Fibroblast of lung (primary cell): ENCODE data around the gene CALU. TPM values are rescaled to one million over a fixed set of nuclear protein-coding genes. Genes with fewer than 3 reads are reported as not detected.

ENCODE experiments used
- DNase-seq, 2 donors: peaks; one replicate each; pipeline versions ENCODE4 v3.0.0 to v3.0.0-alpha.2; 2010; ENCODE audit warnings: low read depth in 2 of 2
- H2AFZ ChIP-seq: 2 replicates; pipeline ENCODE4 v1.5.1; 2012; ENCODE audit warnings: low read length, control low read depth, inconsistent platforms
- H3K27ac ChIP-seq: 2 replicates; pipeline ENCODE4 v1.5.1; 2011; ENCODE audit warnings: low read length, control low read depth; ENCODE audit not compliant: insufficient read depth
- H3K27me3 ChIP-seq: 2 replicates; pipeline ENCODE4 v1.5.1; 2011; ENCODE audit warnings: mild to moderate bottlenecking, low read length; ENCODE audit not compliant: control insufficient read depth, insufficient read depth
- H3K36me3 ChIP-seq: 2 replicates; pipeline ENCODE4 v1.5.1; 2011; ENCODE audit warnings: low read length; ENCODE audit not compliant: control insufficient read depth, insufficient read depth
- H3K4me1 ChIP-seq: 2 replicates; pipeline ENCODE4 v1.5.1; 2011; ENCODE audit warnings: low read length; ENCODE audit not compliant: control insufficient read depth, insufficient read depth; ENCODE audit errors: extremely low read depth
- H3K4me2 ChIP-seq: 2 replicates; pipeline ENCODE4 v1.5.1; 2011; ENCODE audit warnings: low read length, control low read depth; ENCODE audit not compliant: insufficient read depth; ENCODE audit errors: extremely low read depth
- H3K4me3 ChIP-seq, 4 experiments: fragments of 200-600 bp in 1 of 4; sonication (generic) in 1 of 4; replicated peaks in 1 of 4; 2 replicates each; pipeline ENCODE4 v1.5.1; 2011 to 2016; ENCODE audit warnings: low read length in 4 of 4, low read depth in 3 of 4, mild to moderate bottlenecking in 3 of 4, control low read depth in 2 of 4, inconsistent platforms in 1 of 4, mixed read lengths in 1 of 4; ENCODE audit not compliant: insufficient read depth in 1 of 4; ENCODE audit errors: control extremely low read depth in 1 of 4
- H3K79me2 ChIP-seq: 2 replicates; pipeline ENCODE4 v1.5.1; 2012; ENCODE audit warnings: mild to moderate bottlenecking, low read length, inconsistent platforms; ENCODE audit not compliant: control insufficient read depth, insufficient read depth
- H3K9ac ChIP-seq: 2 replicates; pipeline ENCODE4 v1.5.1; 2011; ENCODE audit warnings: mild to moderate bottlenecking, low read length, control low read depth; ENCODE audit not compliant: insufficient read depth
- H3K9me3 ChIP-seq: 2 replicates; pipeline ENCODE4 v1.5.1; 2012; ENCODE audit warnings: low read depth, low read length; ENCODE audit not compliant: control insufficient read depth, insufficient read depth
- H4K20me1 ChIP-seq: 2 replicates; pipeline ENCODE4 v1.5.1; 2011; ENCODE audit warnings: low read length; ENCODE audit not compliant: control insufficient read depth, insufficient read depth; ENCODE audit errors: extremely low read depth
- EZH2 ChIP-seq: IDR thresholded peaks from 2 replicates; pipeline ENCODE4 v1.5.1; 2012; ENCODE audit warnings: low read length, control low read depth, mild to moderate bottlenecking; ENCODE audit errors: missing control alignments
- polyA plus RNA-seq, 2 donors: library from polyadenylated mRNA; depleted of rRNA in 1 of 2; stranded (reverse) in 1 of 2; unstranded in 1 of 2; fragments of >200 nt; gene quantifications; 2 replicates each; pipeline ENCODE4 v1.2.1, GENCODE V29; 2011 to 2012; ENCODE audit warnings: missing spikeins in 1 of 2
- total RNA-seq: library from RNA; depleted of rRNA; stranded (reverse); fragments of >200 nt; gene quantifications from 2 replicates; pipeline ENCODE4 v1.2.1, GENCODE V29; 2014
- TF ChIP-seq, protein P1 (sequence below), 2 donors: IDR thresholded peaks in 1 of 2; conservative IDR thresholded peaks in 1 of 2; 1 replicate in 1 of 2; 2 replicates in 1 of 2; pipeline ENCODE4 v1.5.1; 2011 to 2012; ENCODE audit warnings: low read length in 2 of 2, control low read depth in 1 of 2, inconsistent platforms in 1 of 2, low read depth in 1 of 2, mild to moderate bottlenecking in 1 of 2

CALU gene
- total and polyA plus RNA-seq, 2 donors (not counting 1 experiment from before 2014, with no cell fraction given) = 636 to 1,372 TPM

DNA sequence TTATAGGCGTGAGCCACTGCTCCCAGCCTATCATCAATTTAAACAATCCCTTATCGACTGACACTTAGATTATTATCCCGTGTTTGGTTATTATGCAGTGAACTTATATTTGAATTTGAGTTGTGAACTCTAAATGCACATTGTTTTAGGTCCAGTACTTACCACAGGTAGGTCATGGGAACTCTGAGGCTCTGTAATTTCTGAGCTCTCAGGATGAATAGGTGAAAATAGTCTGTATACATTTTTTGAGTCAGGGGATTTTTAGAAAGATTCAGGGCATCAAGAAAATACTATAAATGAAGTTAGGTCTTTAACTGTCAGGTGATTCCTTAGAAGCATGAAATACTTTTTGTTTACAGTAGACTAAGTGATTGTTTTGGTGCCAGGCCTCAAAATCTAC, 61.4 kb downstream of the CALU start:
- Histone ChIP-seq H2AFZ (no peak overlapping the region), H3K36me3 (peaks cover 6% of the 10 kb centered on the region), H3K27me3 (no peaks in the 10 kb centered on the region), H4K20me1 (no peaks in the 10 kb centered on the region), H3K4me1 (no peaks in the 10 kb centered on the region), H3K79me2 (no peaks in the 10 kb centered on the region), H3K9me3 (no peaks in the 10 kb centered on the region), H3K4me3 (no peak overlapping the region), H3K27ac (no peak overlapping the region), H3K9ac (no peak overlapping the region), H3K4me2 (no peak overlapping the region)
- TF ChIP-seq EZH2 = no peak
- TF ChIP-seq, protein P1, sequence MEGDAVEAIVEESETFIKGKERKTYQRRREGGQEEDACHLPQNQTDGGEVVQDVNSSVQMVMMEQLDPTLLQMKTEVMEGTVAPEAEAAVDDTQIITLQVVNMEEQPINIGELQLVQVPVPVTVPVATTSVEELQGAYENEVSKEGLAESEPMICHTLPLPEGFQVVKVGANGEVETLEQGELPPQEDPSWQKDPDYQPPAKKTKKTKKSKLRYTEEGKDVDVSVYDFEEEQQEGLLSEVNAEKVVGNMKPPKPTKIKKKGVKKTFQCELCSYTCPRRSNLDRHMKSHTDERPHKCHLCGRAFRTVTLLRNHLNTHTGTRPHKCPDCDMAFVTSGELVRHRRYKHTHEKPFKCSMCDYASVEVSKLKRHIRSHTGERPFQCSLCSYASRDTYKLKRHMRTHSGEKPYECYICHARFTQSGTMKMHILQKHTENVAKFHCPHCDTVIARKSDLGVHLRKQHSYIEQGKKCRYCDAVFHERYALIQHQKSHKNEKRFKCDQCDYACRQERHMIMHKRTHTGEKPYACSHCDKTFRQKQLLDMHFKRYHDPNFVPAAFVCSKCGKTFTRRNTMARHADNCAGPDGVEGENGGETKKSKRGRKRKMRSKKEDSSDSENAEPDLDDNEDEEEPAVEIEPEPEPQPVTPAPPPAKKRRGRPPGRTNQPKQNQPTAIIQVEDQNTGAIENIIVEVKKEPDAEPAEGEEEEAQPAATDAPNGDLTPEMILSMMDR (conservative IDR thresholded peaks at IDR 0.05 in 1 of 2, IDR thresholded peaks at IDR 0.05 in 1 of 2; ENCODE audit: low read depth in 1 of 2, low read length in 2 of 2) = no peak
- DNase-seq = no peak

DNA sequence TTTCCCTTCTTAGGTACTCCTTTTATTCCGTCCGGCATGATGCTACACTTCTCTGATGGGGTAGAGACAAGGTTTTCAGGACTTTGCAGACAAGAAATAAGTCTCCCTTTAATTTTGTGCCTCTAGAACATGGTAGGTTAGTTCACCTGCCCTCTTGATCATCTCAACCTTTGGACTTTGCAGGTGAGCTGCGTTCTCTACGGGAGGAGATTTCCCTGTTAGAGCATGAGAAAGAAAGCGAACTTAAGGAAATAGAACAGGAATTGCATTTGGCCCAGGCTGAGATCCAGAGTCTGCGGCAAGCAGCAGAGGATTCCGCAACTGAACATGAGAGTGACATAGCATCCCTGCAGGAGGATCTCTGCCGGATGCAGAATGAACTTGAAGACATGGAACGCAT, 61.8 kb downstream of the CALU start:
- no peak overlapping the region for H3K4me3 ChIP-seq
- TF ChIP-seq, protein P1 (conservative IDR thresholded peaks at IDR 0.05 in 1 of 2, IDR thresholded peaks at IDR 0.05 in 1 of 2; ENCODE audit: low read depth in 1 of 2, low read length in 2 of 2) = no peak
- TF ChIP-seq EZH2 = no peak
- no peaks in the 10 kb centered on the region for H3K27me3 ChIP-seq
- H3K79me2 ChIP-seq = no peaks in the 10 kb centered on the region
- no peak overlapping the region for H3K4me2 ChIP-seq
- H4K20me1 ChIP-seq = no peaks in the 10 kb centered on the region
- H3K9ac ChIP-seq = no peak overlapping the region
- H2AFZ ChIP-seq = no peak overlapping the region
- no peaks in the 10 kb centered on the region for H3K9me3 ChIP-seq
- H3K36me3 ChIP-seq = peaks cover 6% of the 10 kb centered on the region
- H3K27ac ChIP-seq = no peak overlapping the region
- DNase-seq = no peak
- H3K4me1 ChIP-seq = no peaks in the 10 kb centered on the region

DNA sequence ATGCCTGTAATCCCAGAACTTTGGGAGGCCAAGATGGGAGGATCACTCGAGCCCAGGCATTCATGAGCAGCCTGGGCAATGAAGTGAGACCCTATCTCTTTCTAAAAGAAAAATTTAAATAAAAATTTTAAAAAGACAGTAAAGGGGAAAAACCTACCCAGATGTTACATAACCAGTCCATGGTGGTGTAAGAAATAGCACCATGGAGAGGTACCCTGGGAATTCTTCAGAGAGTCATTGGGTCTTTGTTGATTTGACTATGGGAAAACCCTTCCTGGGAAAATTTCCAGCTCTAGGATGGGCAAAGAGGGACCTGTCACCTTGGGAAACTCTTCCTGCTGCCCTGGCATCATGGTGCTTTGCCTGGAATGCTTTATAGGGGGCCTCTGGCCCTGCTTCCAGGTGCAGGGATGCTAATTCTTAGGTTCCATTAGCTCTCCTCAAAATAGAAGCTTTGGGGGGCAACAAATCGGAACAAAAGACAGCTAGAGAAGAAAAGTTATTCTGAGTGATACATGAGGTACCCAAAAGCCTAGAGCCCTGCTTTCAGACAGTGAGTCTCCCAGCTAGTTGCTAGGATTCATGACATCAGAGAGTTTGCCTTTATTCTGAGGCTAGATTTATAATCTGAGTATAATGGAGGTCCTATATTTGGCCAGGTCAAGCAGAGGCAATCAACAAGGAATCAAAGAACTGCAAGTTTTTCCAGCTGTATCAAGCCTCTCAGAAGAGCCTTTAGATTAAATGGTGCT, 62.7 kb downstream of the CALU start:
- no peaks in the 10 kb centered on the region for H3K79me2 ChIP-seq
- H3K36me3 ChIP-seq = peaks cover 10% of the 10 kb centered on the region
- H3K9me3 ChIP-seq = no peaks in the 10 kb centered on the region
- no peaks in the 10 kb centered on the region for H4K20me1 ChIP-seq
- H3K27me3 ChIP-seq = no peaks in the 10 kb centered on the region
- TF ChIP-seq, protein P1 (conservative IDR thresholded peaks at IDR 0.05 in 1 of 2, IDR thresholded peaks at IDR 0.05 in 1 of 2; ENCODE audit: low read depth in 1 of 2, low read length in 2 of 2) = no peak
- no peak for TF ChIP-seq EZH2
- H3K4me1 ChIP-seq = no peaks in the 10 kb centered on the region
- no peak overlapping the region for H2AFZ ChIP-seq
- no peak overlapping the region for H3K9ac ChIP-seq
- no peak overlapping the region for H3K27ac ChIP-seq
- no peak for DNase-seq
- no peak overlapping the region for H3K4me2 ChIP-seq
- H3K4me3 ChIP-seq = no peak overlapping the region
